PC-9 (cell line): ENCODE data around the gene KMT2A. TPM values are rescaled to one million over a fixed set of nuclear protein-coding genes. Genes with fewer than 3 reads are reported as not detected.

Source experiments
- BruUV-seq: library from RNA; stranded (reverse); fragments of 400-500 nt; replicated peaks from 2 replicates; lab custom pipeline; 2021; lab: Mats Ljungman, UMichigan
- CTCF ChIA-PET: fragments of 300-600 bp; sonication (Branson Sonifier 250); formaldehyde crosslinking; loops from one replicate; lab custom pipeline; 2022; ENCODE audit warnings: antibody characterized with exemption; lab: Charles Lee
- POLR2A ChIA-PET: fragments of 300-600 bp; sonication (Branson Sonifier 250); formaldehyde crosslinking; loops from one replicate; lab custom pipeline; 2022; ENCODE audit warnings: antibody characterized with exemption; ENCODE audit not compliant: unreplicated experiment; lab: Charles Lee
- DNase-seq, 2 experiments: peaks; one replicate each; pipeline versions ENCODE4 v3.0.0 to v3.0.0-alpha.2; 2015 to 2022; ENCODE audit warnings: mixed read lengths in 1 of 2
- H2AFZ ChIP-seq: fragments of 200-600 bp; sonication (generic); 2 replicates; pipeline ENCODE4 v1.8.1; 2017; ENCODE audit warnings: antibody characterized with exemption
- H3F3A ChIP-seq: fragments of 200-600 bp; sonication (generic); 2 replicates; pipeline ENCODE4 v1.8.1; 2017; ENCODE audit warnings: antibody characterized with exemption, mild to moderate bottlenecking, low read depth; ENCODE audit not compliant: insufficient read depth
- H3K27ac ChIP-seq: fragments of 200-600 bp; sonication (generic); 2 replicates; pipeline ENCODE4 v1.6.1; 2016; ENCODE audit warnings: mixed run types
- H3K27me3 ChIP-seq: fragments of 200-600 bp; sonication (generic); 2 replicates; pipeline ENCODE4 v1.6.1; 2016; ENCODE audit warnings: low read depth, mixed run types; ENCODE audit not compliant: insufficient read depth
- H3K36me3 ChIP-seq: fragments of 200-600 bp; sonication (generic); 2 replicates; pipeline ENCODE4 v1.6.1; 2016; ENCODE audit warnings: low read depth, mixed run types
- H3K4me1 ChIP-seq: fragments of 200-600 bp; sonication (generic); replicated peaks from 2 replicates; pipeline ENCODE4 v1.6.1; 2016; ENCODE audit warnings: mixed run types; ENCODE audit not compliant: insufficient read depth
- H3K4me2 ChIP-seq: fragments of 200-600 bp; sonication (generic); 2 replicates; pipeline ENCODE4 v1.6.1; 2017; ENCODE audit warnings: mixed run types
- H3K4me3 ChIP-seq: fragments of 200-600 bp; sonication (generic); 2 replicates; pipeline ENCODE4 v1.6.1; 2016; ENCODE audit warnings: mixed run types
- H3K79me2 ChIP-seq: fragments of 200-600 bp; sonication (generic); 2 replicates; pipeline ENCODE4 v1.6.1; 2017; ENCODE audit warnings: low read depth, mixed run types
- H3K9me2 ChIP-seq: fragments of 200-600 bp; sonication (generic); 2 replicates; pipeline ENCODE4 v1.8.1; 2017; ENCODE audit warnings: mild to moderate bottlenecking; ENCODE audit not compliant: insufficient read depth
- H3K9me3 ChIP-seq: fragments of 200-600 bp; sonication (generic); 2 replicates; pipeline ENCODE4 v1.8.1; 2016; ENCODE audit warnings: low read depth; ENCODE audit not compliant: insufficient read depth
- H4K20me1 ChIP-seq: fragments of 200-600 bp; sonication (generic); 2 replicates; pipeline ENCODE4 v1.8.1; 2017; ENCODE audit not compliant: insufficient read depth
- EZH2 ChIP-seq: fragments of 200-600 bp; sonication (generic); IDR thresholded peaks from 2 replicates; pipeline ENCODE4 v1.8.0; 2017; ENCODE audit warnings: antibody characterized with exemption, low read depth
- intact Hi-C: fragments of 100-400 bp; cut with micrococcal nuclease; formaldehyde crosslinking; loops from one replicate; pipeline ENCODE4 v1.10.0; 2022; ENCODE audit not compliant: unreplicated experiment
- total RNA-seq: library from RNA; stranded (reverse); gene quantifications from 2 replicates; pipeline ENCODE4 v1.2.3, GENCODE V29; 2021
- TF ChIP-seq, protein P1 (sequence below): fragments of 200-600 bp; sonication (generic); conservative IDR thresholded peaks from 2 replicates; pipeline ENCODE4 v1.6.1; 2017; ENCODE audit warnings: mixed run types, antibody characterized with exemption, mild to moderate bottlenecking, moderate library complexity

The KMT2A gene
- total RNA-seq, 1 experiment from 2014 or later: 80.3 TPM

DNA sequence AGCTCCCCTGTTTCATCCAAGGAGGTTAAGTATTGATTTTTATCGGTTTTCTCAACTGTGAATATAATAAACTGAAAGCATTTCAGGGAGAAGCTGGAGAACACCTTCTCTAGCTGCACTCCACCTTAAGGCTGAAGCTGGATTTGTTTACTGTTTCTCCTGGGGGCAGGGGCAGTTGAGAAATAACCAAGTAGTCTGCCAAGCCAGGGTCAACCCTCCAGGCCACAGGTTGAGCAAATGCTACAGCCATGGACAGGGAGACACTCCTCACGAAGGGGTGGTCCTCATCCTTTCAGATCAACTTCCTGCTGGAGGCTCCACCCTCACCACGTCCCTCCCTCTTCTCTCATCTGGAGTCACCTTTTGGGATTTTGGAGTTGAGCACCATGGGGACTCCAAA, 90.8 kb downstream of the KMT2A start, which contains the start of gene TTC36:
TTC36 (plus strand) TSS at position 366 of the 400 bp plus-strand sequence; CDS start at position 387, 21 bp downstream.
- peaks cover 8% of the 10 kb centered on the region for H3K36me3 ChIP-seq
- no peaks in the 10 kb centered on the region for H3K9me2 ChIP-seq
- no peak within 1 kb of the TSS for H3K4me2 ChIP-seq
- no peak within 1 kb of the TSS for H3K27ac ChIP-seq
- ChIA-PET POLR2A (interaction anchor here (0.6 kb wide), 1 partner anchor 1808 kb away, joined by 3 read pairs; no protein-coding TSS in a partner anchor), CTCF (no interaction called here)
- peaks cover 22% of the 10 kb centered on the region for H3F3A ChIP-seq
- no peaks in the 10 kb centered on the region for H4K20me1 ChIP-seq
- H3K27me3 ChIP-seq: no peaks in the 10 kb centered on the region
- no TSS peak for BruUV-seq
- no peak within 1 kb of the TSS for H2AFZ ChIP-seq
- no peaks in the 10 kb centered on the region for H3K9me3 ChIP-seq
- H3K4me3 ChIP-seq: no peak within 1 kb of the TSS
- intact Hi-C loops: no loop called here
- TF ChIP-seq EZH2: no peak
- TF ChIP-seq, protein P1, sequence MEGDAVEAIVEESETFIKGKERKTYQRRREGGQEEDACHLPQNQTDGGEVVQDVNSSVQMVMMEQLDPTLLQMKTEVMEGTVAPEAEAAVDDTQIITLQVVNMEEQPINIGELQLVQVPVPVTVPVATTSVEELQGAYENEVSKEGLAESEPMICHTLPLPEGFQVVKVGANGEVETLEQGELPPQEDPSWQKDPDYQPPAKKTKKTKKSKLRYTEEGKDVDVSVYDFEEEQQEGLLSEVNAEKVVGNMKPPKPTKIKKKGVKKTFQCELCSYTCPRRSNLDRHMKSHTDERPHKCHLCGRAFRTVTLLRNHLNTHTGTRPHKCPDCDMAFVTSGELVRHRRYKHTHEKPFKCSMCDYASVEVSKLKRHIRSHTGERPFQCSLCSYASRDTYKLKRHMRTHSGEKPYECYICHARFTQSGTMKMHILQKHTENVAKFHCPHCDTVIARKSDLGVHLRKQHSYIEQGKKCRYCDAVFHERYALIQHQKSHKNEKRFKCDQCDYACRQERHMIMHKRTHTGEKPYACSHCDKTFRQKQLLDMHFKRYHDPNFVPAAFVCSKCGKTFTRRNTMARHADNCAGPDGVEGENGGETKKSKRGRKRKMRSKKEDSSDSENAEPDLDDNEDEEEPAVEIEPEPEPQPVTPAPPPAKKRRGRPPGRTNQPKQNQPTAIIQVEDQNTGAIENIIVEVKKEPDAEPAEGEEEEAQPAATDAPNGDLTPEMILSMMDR: no peak
- H3K4me1 ChIP-seq: peaks cover 19% of the 10 kb centered on the region
- no peaks in the 10 kb centered on the region for H3K79me2 ChIP-seq
- peak in 1 of 2 experiments; percentile 42 for DNase-seq

DNA sequence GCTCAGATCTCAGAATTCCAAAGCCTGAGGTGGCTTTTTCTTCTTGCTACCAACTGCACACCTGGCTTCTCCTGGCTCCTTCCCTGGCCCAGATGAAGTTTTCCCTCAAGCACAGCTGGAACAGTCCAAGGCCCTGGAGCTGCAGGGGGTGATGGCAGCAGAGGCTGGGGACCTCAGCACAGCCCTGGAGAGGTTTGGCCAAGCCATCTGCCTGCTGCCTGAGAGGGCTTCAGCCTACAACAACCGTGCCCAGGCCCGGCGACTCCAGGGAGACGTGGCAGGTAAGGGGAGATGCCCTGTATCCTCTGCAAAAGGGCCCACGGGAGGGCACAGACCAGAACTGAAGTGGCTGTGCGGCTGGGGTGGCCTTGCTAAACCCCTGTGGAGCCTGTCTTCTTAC, 92.2 kb downstream of the KMT2A start:
- ChIA-PET CTCF (no interaction called here), POLR2A (no interaction called here)
- no peaks in the 10 kb centered on the region for H4K20me1 ChIP-seq
- H3K36me3 ChIP-seq: 0 out of 2 replicates have a peak, but pooled peaks cover 3% of the 10 kb centered on the region
- H2AFZ ChIP-seq: no peak overlapping the region
- H3K27ac ChIP-seq: no peak overlapping the region
- H3K27me3 ChIP-seq: no peaks in the 10 kb centered on the region
- no peak overlapping the region for H3K4me3 ChIP-seq
- H3K9me2 ChIP-seq: no peaks in the 10 kb centered on the region
- peaks cover 22% of the 10 kb centered on the region for H3F3A ChIP-seq
- intact Hi-C loops: no loop called here
- no peak for DNase-seq
- H3K4me1 ChIP-seq: peaks cover 19% of the 10 kb centered on the region
- H3K4me2 ChIP-seq: no peak overlapping the region
- no TSS peak for BruUV-seq
- no peak for TF ChIP-seq EZH2
- TF ChIP-seq, protein P1: no peak
- H3K79me2 ChIP-seq: no peaks in the 10 kb centered on the region
- H3K9me3 ChIP-seq: no peaks in the 10 kb centered on the region

DNA sequence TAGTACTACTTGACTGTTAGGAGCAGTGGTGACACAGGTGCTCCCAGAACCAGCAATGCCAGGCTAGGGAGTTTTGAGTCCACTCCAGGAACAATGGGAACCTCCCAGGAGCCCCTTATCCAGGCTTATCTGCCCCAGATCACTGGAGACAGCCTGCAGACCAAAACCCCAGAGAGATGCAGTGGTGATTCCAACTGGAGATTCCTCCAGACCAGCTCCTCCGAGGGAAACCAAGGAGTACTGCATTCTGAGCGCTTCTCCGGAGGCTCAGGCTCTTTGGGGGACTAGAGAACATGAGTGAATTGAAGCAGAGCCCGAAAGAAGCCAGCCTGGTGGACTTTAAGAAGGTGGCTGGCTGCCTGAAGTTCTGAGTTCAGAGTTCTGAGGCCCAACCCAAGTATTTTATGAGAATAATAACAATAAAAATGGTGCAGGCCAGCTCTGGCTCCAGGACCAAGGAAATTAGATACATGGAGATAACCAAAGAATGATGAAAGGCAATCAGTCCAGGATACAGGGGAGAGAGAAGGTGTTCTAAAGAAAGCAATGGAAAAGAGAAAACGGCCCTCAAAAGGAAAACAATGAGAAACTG, 93.4 kb downstream of the KMT2A start:
- Histone ChIP-seq H3F3A (peaks cover 15% of the 10 kb centered on the region), H3K4me1 (peaks cover 19% of the 10 kb centered on the region), H3K79me2 (no peaks in the 10 kb centered on the region), H3K4me3 (peak overlapping the region; percentile 77), H3K36me3 (no peaks in the 10 kb centered on the region), H3K4me2 (peak overlapping the region; percentile 82), H3K9me3 (no peaks in the 10 kb centered on the region), H3K27ac (no peak overlapping the region), H3K9me2 (no peaks in the 10 kb centered on the region), H2AFZ (no peak overlapping the region), H3K27me3 (no peaks in the 10 kb centered on the region), H4K20me1 (no peaks in the 10 kb centered on the region)
- POLR2A ChIA-PET: interaction anchor here (0.6 kb wide), 1 partner anchor 39 kb away, joined by 3 read pairs; no protein-coding TSS in a partner anchor
- no peak for DNase-seq
- CTCF ChIA-PET: no interaction called here
- no peak for TF ChIP-seq EZH2
- TF ChIP-seq, protein P1: no peak
- no TSS peak for BruUV-seq
- intact Hi-C loops: loop anchor here (2.0 kb wide), 1 partner anchor 37 kb away; no protein-coding TSS in a partner anchor
